GM08714 (cell line): ENCODE data around the gene MAP1LC3B2.

Source experiments
- H3K4me3 ChIP-seq: fragments of 200-500 bp; sonication (Bioruptor generic); 2 replicates; pipeline ENCODE4 v1.5.1; 2014; ENCODE audit warnings: mild to moderate bottlenecking, low read length, inconsistent platforms
- ZNF274 ChIP-seq: IDR thresholded peaks from 2 replicates; pipeline ENCODE4 v1.6.1; 2012; ENCODE audit warnings: mild to moderate bottlenecking, low read depth, low read length

Gene MAP1LC3B2

DNA sequence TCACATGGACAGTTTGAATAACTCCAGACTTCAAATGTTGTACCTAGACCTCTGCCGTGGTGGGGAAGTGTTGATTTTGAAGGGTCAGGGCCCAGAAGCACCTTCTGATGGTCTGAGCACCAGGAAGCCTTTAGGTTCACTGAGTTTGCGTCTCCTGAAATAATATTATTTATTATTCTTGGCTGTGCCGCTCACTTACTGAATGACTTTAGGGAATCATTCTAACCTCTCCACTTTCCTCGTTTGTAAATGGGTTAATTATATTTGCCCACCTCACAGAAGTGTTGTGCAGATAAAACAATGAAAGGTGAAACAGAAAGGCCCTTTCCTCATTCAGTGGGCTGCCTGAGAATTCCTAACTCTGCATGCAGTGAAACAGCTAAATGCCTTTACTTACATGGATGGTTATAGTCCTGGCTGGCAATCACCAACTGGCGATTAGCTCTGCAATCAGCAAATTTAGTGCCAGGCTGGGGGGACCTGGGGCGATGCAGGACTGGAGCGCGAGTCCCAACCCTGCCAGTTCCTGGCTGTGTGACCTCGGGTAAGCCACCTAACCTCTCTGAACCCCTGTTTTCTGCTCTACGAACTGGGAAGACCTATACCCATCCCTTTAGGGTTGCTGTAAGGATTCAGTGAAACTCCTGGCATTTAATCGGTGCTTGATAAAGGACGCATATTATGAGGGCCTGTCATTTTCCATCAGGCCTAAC is 57.5 kb downstream of the MAP1LC3B2 start:
- H3K4me3 ChIP-seq, result no peak overlapping the region
- no peak for TF ChIP-seq ZNF274

DNA sequence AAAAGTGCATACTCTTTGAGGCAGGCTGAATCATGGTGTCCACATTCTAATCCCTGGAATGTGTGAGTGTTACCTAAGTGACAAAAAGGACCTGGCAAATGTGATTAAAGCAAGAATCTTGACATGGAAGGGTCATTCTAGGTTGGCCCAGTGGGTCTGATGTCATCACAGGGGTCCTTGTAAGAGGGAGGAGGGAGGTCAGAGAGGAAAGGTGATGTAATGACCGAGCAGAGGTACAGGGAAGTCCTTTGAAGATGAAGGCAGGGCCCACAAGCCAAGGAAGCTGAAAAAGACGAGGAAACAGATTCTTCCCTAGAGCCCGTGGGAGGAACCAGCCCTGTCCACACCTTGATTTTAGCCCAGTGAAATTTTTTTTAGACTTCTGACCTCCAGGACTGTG is 60.1 kb downstream of the MAP1LC3B2 start:
- TF ChIP-seq ZNF274, result no peak
- no peak overlapping the region for H3K4me3 ChIP-seq

DNA sequence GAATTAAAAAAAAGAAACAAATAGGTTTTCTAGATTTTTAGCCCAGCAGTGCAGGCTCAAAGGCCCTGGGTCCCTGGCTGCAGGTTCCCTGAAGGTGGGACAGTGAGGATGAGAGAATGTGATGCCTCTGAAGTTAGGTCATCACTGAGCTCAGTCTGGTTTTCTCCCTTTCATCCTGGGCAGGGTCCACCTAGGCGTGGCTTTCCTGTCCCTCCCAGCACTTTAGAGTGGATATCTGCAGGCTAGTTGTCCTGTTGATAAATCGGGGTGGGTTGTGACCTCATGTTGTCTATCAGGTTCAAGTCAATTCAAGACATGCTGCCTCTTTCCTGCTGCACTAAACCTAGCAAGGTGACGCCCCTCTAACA is 60.9 kb downstream of the MAP1LC3B2 start:
- no peak overlapping the region for H3K4me3 ChIP-seq
- TF ChIP-seq ZNF274, result no peak

DNA sequence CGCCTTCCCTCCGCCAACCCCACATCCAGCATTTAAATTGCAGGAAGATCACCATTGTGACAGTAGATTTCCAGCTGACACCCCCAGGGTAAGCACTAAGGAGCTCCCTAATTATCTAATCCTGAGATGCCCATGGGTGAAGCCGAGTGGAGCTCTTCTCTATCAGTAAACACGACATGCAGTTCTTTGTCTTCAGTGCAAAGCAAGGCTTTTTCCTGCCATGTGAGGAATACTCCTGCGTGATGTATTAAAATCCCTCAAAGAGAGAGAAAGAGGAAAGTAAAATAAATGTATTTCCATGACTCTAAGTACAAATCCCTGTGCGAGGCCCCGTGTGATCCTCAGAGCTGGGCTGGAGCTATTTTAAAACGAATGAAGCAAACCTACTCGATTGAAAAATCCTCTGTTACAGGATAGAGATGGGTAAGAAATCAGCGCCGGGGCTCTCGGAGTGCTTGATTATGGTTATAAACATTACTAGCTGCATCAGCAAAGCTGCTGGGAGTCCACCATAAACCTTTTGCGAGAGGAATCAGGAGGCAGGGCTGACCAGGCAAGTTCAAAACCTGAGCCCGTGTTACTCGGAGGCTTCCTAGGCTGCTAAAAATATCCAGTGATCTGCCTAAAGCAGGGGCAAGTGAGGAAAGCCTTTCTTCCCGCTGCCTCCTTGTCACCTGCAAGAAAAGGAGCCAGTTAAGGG is 61.5 kb downstream of the MAP1LC3B2 start:
- H3K4me3 ChIP-seq, result no peak overlapping the region
- TF ChIP-seq ZNF274, result no peak

DNA sequence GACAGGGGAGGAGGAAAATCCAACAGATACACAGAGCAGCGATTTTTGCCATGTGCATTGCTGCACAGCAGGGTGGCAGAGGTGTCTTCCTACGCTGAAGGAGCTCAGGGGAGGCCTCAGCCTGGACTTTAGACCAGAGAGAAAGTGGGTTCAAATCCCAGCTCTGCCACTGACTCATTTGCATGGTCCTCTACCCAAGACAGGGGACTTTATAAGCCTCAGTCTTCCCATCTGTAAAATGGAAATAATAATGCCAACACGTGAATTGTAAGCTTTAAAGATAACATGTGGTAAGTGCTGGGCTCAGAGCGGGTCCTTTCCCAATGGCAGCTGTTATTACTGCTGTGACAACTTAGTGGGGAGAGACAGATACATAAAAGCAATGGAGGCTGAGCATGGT is 62.0 kb downstream of the MAP1LC3B2 start:
- TF ChIP-seq ZNF274, result no peak
- H3K4me3 ChIP-seq, result no peak overlapping the region

DNA sequence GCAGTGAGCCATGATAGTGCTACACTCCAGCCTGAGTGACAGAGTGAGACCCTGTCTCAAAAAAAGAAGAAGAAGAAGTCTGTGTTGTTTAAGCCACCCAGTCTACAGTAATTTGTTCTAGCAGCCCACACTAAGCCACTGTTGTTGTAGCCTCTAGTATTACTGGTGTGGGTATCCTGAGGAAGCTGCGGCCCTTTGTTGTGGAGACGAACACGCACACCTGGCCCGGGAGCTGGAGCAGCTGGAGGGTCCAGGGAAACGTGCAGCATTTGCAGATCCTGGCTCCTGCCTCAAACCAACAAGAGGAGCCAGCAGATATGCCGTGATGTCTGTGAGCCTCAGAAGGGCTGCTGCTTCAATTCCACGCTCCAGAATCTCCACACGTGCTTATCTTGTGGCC is 65.3 kb downstream of the MAP1LC3B2 start:
- no peak overlapping the region for H3K4me3 ChIP-seq
- no peak for TF ChIP-seq ZNF274

DNA sequence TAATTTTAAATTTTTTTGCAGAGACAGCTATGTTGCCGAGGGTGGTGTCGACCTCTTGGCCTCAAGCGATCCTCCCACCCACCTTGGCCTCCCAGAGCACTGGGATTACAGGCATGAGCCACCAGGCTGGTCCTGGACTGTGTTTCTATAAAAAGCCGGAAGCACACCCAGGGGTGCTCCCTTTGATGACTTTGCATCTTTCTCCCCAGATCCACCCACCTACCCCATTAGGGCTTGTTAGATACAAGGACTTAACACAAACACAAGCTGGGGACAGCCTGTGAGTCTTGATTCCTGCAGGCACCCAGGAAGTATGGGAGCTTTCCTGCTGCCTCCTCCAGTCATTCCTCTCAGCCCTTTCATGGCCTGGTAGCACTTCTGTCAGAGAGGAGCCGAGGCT is 67.0 kb downstream of the MAP1LC3B2 start:
- no peak overlapping the region for H3K4me3 ChIP-seq
- no peak for TF ChIP-seq ZNF274
